Spleen (tissue), 11 donors: ENCODE data around the gene CCND2. TPM values are rescaled to one million over a fixed set of nuclear protein-coding genes. Genes with fewer than 3 reads are reported as not detected.

Source experiments
- DNase-seq: peaks from one replicate; pipeline ENCODE4 v3.0.0-alpha.2; 2020
- H3K27ac ChIP-seq, 8 donors: fragments of 200-600 bp; sonication (generic) in 7 of 8; 1 replicate in 4 of 8; 2 replicates in 4 of 8; pipeline versions ENCODE4 v1.5.0 to v1.8.0; 2016 to 2021; ENCODE audit warnings: inconsistent platforms in 4 of 8, mild to moderate bottlenecking in 4 of 8, moderate library complexity in 1 of 8
- H3K27me3 ChIP-seq, 7 donors: fragments of 200-600 bp; sonication (generic) in 6 of 7; replicated peaks in 1 of 7; 1 replicate in 4 of 7; 2 replicates in 3 of 7; pipeline versions ENCODE4 v1.5.0 to v1.8.0; 2016 to 2021; ENCODE audit warnings: inconsistent platforms in 3 of 7, mild to moderate bottlenecking in 1 of 7
- H3K36me3 ChIP-seq, 6 donors: fragments of 200-600 bp; sonication (generic) in 5 of 6; 1 replicate in 4 of 6; 2 replicates in 2 of 6; pipeline versions ENCODE4 v1.5.0 to v1.8.0; 2016 to 2021; ENCODE audit warnings: inconsistent platforms in 2 of 6
- H3K4me1 ChIP-seq, 6 donors: fragments of 200-600 bp; sonication (generic) in 5 of 6; 1 replicate in 3 of 6; 2 replicates in 3 of 6; pipeline versions ENCODE4 v1.5.0 to v1.8.0; 2016 to 2021; ENCODE audit warnings: inconsistent platforms in 3 of 6
- H3K4me3 ChIP-seq, 8 donors: fragments of 200-600 bp; sonication (generic) in 7 of 8; 1 replicate in 4 of 8; 2 replicates in 4 of 8; pipeline versions ENCODE4 v1.5.0 to v1.8.0; 2016 to 2021; ENCODE audit warnings: inconsistent platforms in 4 of 8, mild to moderate bottlenecking in 4 of 8, moderate library complexity in 2 of 8
- H3K9me3 ChIP-seq, 8 donors: fragments of 200-600 bp; sonication (generic) in 7 of 8; 1 replicate in 4 of 8; 2 replicates in 4 of 8; pipeline versions ENCODE4 v1.5.0 to v1.8.0; 2016 to 2021; ENCODE audit warnings: inconsistent platforms in 4 of 8
- CTCF ChIP-seq, 11 experiments: fragments of 200-600 bp in 7 of 11; fragments of 450-650 bp in 4 of 11; sonication (generic) in 4 of 11; IDR thresholded peaks in 8 of 11; conservative IDR thresholded peaks in 3 of 11; 1 replicate in 7 of 11; 2 replicates in 4 of 11; pipeline versions ENCODE4 v1.4.0 to v1.8.0; 2016 to 2021; ENCODE audit warnings: antibody characterized with exemption in 11 of 11, inconsistent platforms in 4 of 11, mild to moderate bottlenecking in 1 of 11
- POLR2A ChIP-seq, 3 donors: fragments of 450-650 bp; IDR thresholded peaks; one replicate each; pipeline ENCODE4 v1.5.1; 2017; ENCODE audit warnings: antibody characterized with exemption in 3 of 3, mild to moderate bottlenecking in 1 of 3
- POLR2AphosphoS5 ChIP-seq, 3 donors: sonication (generic); formaldehyde crosslinking; IDR thresholded peaks; one replicate each; pipeline ENCODE4 v1.5.1; 2017; ENCODE audit warnings: antibody characterized with exemption in 3 of 3
- WGBS, 5 donors: extraction: QIAGEN DNeasy Blood & Tissue Kit in 3 of 5; methylation state at CpG; one replicate each; pipeline versions ENCODE4 v1.1.5 to v1.1.7; 2013 to 2018; 5-methylcytosine and 5-hydroxymethylcytosine counted together
- intact Hi-C: fragments of 100-400 bp; cut with DNase I; formaldehyde crosslinking; loops from one replicate; pipeline ENCODE4 v1.15.0; 2023; ENCODE audit warnings: low total_unique reads
- polyA plus RNA-seq, 3 donors: library from polyadenylated mRNA; stranded (reverse); fragments of 200-250 nt; gene quantifications; one replicate each; pipeline ENCODE4 v1.2.1, GENCODE V29; 2013
- total RNA-seq, 7 donors: library from RNA; depleted of rRNA in 3 of 7; stranded (reverse); fragments of >200 nt in 3 of 7; fragmentation: NEBNext Ultra II Directional in 4 of 7; extraction: Animal tissue kit (Norgen Biotek cat#: 25700) in 4 of 7; gene quantifications; one replicate each; pipeline versions ENCODE4 v1.1.0 to v1.2.1, GENCODE V29; 2016 to 2021
- donor health status: healthy with polysubstance abuse.
- donor health status: DM: no; HTN: no; CAD: no; lungs with moderate emphysema.
- donor health status: DM: no; HTN: no; CAD: no.
- donor health status: Bipolar disorder and iron deficiency.
- donor health status: healthy.
- donor health status: DM: no; HTN: no; CAD: no.
- donor health status: DM: yes; HTN: yes; CAD: no.

CCND2 gene
- total and polyA plus RNA-seq, 10 donors: 9.4 to 110 (median 59.4) TPM

GRCh38 chr12:4259099-4259498 lies 14.5 kb upstream of the CCND2 start:
- intact Hi-C loops: no loop called here
- DNase-seq: no peak
- no peaks in the 10 kb centered on the region for H3K27me3 ChIP-seq
- no peaks in the 10 kb centered on the region for H3K4me1 ChIP-seq
- 87 to 95% (median 91%) methylated on average over 1 of the region's 1 CpG for WGBS, 5 donors
- H3K4me3 ChIP-seq: no peak overlapping the region
- H3K9me3 ChIP-seq: peaks cover 0 to 6% (median 0%) of the 10 kb centered on the region in 8 donors
- H3K36me3 ChIP-seq: no peaks in the 10 kb centered on the region
- TF ChIP-seq POLR2AphosphoS5 (IDR thresholded peaks at IDR 0.05): no peak
- no peak for TF ChIP-seq POLR2A (IDR thresholded peaks at IDR 0.05)
- TF ChIP-seq CTCF (IDR thresholded peaks at IDR 0.05 in 8 of 11, conservative IDR thresholded peaks at IDR 0.05 in 3 of 11): no peak
- H3K27ac ChIP-seq: no peak overlapping the region

GRCh38 chr12:4261655-4262054 lies 11.9 kb upstream of the CCND2 start:
- intact Hi-C loops: loop anchor here (10.0 kb wide), 1 partner anchor 127 kb away; no protein-coding TSS in a partner anchor
- no peak overlapping the region for H3K4me3 ChIP-seq
- H3K4me1 ChIP-seq: no peaks in the 10 kb centered on the region

GRCh38 chr12:4265280-4265679 lies 8.3 kb upstream of the CCND2 start:
- no peak overlapping the region for H3K4me3 ChIP-seq
- H3K9me3 ChIP-seq: no peaks in the 10 kb centered on the region
- no peak for DNase-seq
- no peaks in the 10 kb centered on the region for H3K36me3 ChIP-seq
- WGBS, 5 donors: 71 to 81% (median 80%) methylated on average over 4 of the region's 4 CpGs
- intact Hi-C loops: loop anchor here (10.0 kb wide), 1 partner anchor 130 kb away; no protein-coding TSS in a partner anchor
- peaks cover 3 to 22% (median 18%) of the 10 kb centered on the region in 6 donors for H3K4me1 ChIP-seq
- peaks cover 0 to 40% (median 22%) of the 10 kb centered on the region in 7 donors for H3K27me3 ChIP-seq
- no peak for TF ChIP-seq CTCF (IDR thresholded peaks at IDR 0.05 in 8 of 11, conservative IDR thresholded peaks at IDR 0.05 in 3 of 11)
- TF ChIP-seq POLR2A (IDR thresholded peaks at IDR 0.05): no peak
- no peak for TF ChIP-seq POLR2AphosphoS5 (IDR thresholded peaks at IDR 0.05)
- no peak overlapping the region for H3K27ac ChIP-seq

More at GRCh38 chr12:4261655-4262054, 11.9 kb upstream of the CCND2 start:
- Histone ChIP-seq H3K9me3 (peaks cover 0 to 6% (median 0%) of the 10 kb centered on the region in 8 donors), H3K27me3 (peaks cover 0 to 5% (median 0%) of the 10 kb centered on the region in 7 donors), H3K27ac (no peak overlapping the region), H3K36me3 (no peaks in the 10 kb centered on the region)
- TF ChIP-seq POLR2A (IDR thresholded peaks at IDR 0.05): no peak
- TF ChIP-seq POLR2AphosphoS5 (IDR thresholded peaks at IDR 0.05): no peak
- no peak for TF ChIP-seq CTCF (IDR thresholded peaks at IDR 0.05 in 8 of 11, conservative IDR thresholded peaks at IDR 0.05 in 3 of 11)
- no peak for DNase-seq

GRCh38 chr12:4266990-4267389 lies 6.6 kb upstream of the CCND2 start:
- Histone ChIP-seq H3K36me3 (no peaks in the 10 kb centered on the region), H3K27ac (no peak overlapping the region), H3K4me3 (no peak overlapping the region), H3K4me1 (peaks cover 4 to 39% (median 34%) of the 10 kb centered on the region in 6 donors), H3K27me3 (peaks cover 0 to 57% (median 36%) of the 10 kb centered on the region in 7 donors), H3K9me3 (no peaks in the 10 kb centered on the region)
- intact Hi-C loops: loop anchor here (10.0 kb wide), 1 partner anchor 132 kb away; no protein-coding TSS in a partner anchor
- DNase-seq: no peak
- TF ChIP-seq CTCF (IDR thresholded peaks at IDR 0.05 in 8 of 11, conservative IDR thresholded peaks at IDR 0.05 in 3 of 11) (no peak), POLR2A (IDR thresholded peaks at IDR 0.05) (no peak), POLR2AphosphoS5 (IDR thresholded peaks at IDR 0.05) (no peak)
- WGBS, 5 donors: 83 to 96% (median 92%) methylated on average over 2 of the region's 2 CpGs
